Activated T-helper 1 cell treated with anti-CD3 and anti-CD28 coated beads, Interleukin-12 subunit alpha, Interleukin-12 subunit beta, Interleukin-2, Interleukin-4 antibody, amounts not matched to agents 30 ng/mL and 10 ng/mL and 1 ng/mL, durations not matched to agents 14 hours and 24 hours and 36 hours (primary cell): ENCODE measurements around the gene ZFHX3. TPM values are rescaled to one million over a fixed set of nuclear protein-coding genes. Genes with fewer than 3 reads are reported as not detected.

Experiments
- DNase-seq: peaks from one replicate; pipeline ENCODE4 v3.0.0; 2021; ENCODE audit warnings: low spot score
- H3K27ac Mint-ChIP-seq: one replicate; pipeline ENCODE4 v1.8.0; 2021; ENCODE audit warnings: mild to moderate bottlenecking, mixed read lengths
- H3K27me3 Mint-ChIP-seq: one replicate; pipeline ENCODE4 v1.8.0; 2022; ENCODE audit warnings: mild to moderate bottlenecking, moderate library complexity, mixed read lengths; ENCODE audit not compliant: insufficient read depth
- H3K36me3 Mint-ChIP-seq: one replicate; pipeline ENCODE4 v1.8.0; 2021; ENCODE audit warnings: low read depth, mixed read lengths
- H3K4me1 Mint-ChIP-seq: one replicate; pipeline ENCODE4 v1.8.0; 2021; ENCODE audit warnings: low read depth, mixed read lengths
- H3K4me3 Mint-ChIP-seq: one replicate; pipeline ENCODE4 v1.8.0; 2021; ENCODE audit warnings: mild to moderate bottlenecking, moderate library complexity, mixed read lengths
- H3K9me3 Mint-ChIP-seq: one replicate; pipeline ENCODE4 v1.8.0; 2021; ENCODE audit warnings: mixed read lengths
- intact Hi-C: fragments of 100-400 bp; cut with micrococcal nuclease; formaldehyde crosslinking; loops from one replicate; pipeline ENCODE4 v1.15.1; 2024
- total RNA-seq: library from RNA; stranded (reverse); gene quantifications from 2 replicates; pipeline ENCODE4 v1.2.3, GENCODE V29; 2022

Gene ZFHX3
- total RNA-seq, 1 donor from 2014 or later, result 0.34 TPM

DNA sequence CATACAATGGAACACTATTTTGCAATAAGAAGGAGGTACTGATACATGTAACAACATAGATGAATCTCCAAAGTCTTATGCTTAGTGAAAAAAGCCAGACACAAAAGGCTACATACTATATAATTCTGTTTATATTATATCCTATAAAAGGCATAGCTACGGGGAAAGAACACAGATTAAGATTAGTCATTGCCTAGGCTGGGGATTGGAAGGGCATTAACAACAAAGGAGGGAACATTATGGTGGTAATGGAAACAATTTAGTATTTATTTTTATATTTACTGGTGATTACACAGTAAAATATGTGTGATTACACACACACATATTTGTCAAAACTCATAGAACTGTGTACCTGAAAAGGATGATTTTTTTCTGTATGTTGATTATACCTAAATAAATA, 278.1 kb downstream of the ZFHX3 start:
- Mint-ChIP-seq H3K4me3 (no peak overlapping the region), H3K27ac (no peak overlapping the region), H3K36me3 (no peaks in the 10 kb centered on the region), H3K4me1 (no peaks in the 10 kb centered on the region), H3K27me3 (no peaks in the 10 kb centered on the region), H3K9me3 (peaks cover 5% of the 10 kb centered on the region)
- intact Hi-C loops, result no loop called here
- DNase-seq, result no peak

DNA sequence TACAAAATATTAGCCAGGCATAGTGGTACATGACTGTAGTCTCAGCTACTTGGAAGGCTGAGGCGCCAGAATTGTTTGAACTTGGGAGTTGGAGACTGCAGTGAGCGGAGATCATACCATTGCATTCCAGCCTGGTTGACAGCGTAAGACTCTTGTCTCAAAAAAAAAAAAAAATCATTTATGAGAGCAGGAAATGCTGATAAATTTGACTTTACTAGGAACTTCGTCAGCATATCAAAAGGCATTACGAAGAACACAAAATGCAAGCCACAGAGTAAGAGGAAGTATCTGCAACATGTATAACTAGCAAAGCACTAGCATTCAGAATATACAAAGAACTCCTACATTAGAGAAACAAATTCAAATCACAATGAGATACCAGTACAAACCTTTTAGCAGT, 279.3 kb downstream of the ZFHX3 start:
- DNase-seq, result no peak
- no peak overlapping the region for H3K4me3 Mint-ChIP-seq
- no peak overlapping the region for H3K27ac Mint-ChIP-seq
- H3K36me3 Mint-ChIP-seq, result no peaks in the 10 kb centered on the region
- intact Hi-C loops, result no loop called here
- H3K27me3 Mint-ChIP-seq, result no peaks in the 10 kb centered on the region
- peaks cover 5% of the 10 kb centered on the region for H3K9me3 Mint-ChIP-seq
- no peaks in the 10 kb centered on the region for H3K4me1 Mint-ChIP-seq

DNA sequence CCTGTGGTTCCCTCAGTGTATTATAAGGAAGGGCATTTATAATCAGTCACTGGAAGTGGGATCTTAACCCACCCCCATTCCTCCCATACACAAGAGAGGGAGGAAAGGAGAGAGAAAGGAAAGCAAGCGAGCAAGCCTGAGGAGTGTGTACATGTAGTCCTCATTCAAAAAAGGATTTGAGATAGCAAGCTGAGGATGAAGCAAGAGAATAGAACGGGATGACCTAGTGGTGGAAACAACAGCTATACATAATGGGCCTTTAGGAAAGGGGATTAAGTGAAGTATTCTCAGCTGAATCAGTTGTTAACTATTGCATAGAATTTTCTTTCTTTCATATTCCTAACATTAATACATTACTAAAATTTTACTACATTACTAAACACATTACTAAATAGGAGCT, 281.4 kb downstream of the ZFHX3 start:
- no peak overlapping the region for H3K27ac Mint-ChIP-seq
- intact Hi-C loops, result no loop called here
- no peak for DNase-seq

DNA sequence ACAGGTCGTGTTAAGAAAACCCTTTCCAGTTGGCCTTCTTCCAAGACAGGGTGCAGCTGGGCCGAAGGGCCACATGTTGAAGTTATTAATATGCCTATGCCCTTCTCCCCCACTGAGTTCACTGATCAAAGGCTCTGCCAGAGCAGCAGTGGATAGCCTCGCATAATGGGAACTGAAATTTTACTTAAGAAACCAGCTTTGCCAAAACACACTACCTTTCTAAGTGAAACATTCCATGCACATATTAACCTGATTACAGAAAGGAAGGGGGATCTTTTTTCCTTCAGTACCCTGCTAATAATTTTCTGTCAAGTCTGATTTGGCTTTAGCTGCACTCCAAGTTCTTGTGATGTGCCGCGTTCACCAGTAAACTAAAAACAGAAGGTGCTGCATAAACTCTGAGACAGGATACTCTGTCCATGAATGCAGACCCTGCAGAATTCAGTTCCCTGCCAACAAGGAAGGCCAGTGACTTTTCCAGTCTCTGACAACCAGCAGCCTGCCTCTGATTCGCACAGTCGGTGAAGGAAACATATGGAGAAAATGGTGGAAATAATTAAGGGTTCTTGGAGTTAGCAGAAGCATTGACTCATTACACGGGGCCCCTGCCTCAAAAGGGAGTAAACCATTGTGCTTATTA, 283.8 kb downstream of the ZFHX3 start:
- DNase-seq, result no peak
- H3K36me3 Mint-ChIP-seq, result no peaks in the 10 kb centered on the region
- H3K4me3 Mint-ChIP-seq, result no peak overlapping the region
- peaks cover 5% of the 10 kb centered on the region for H3K9me3 Mint-ChIP-seq
- no peaks in the 10 kb centered on the region for H3K4me1 Mint-ChIP-seq
- intact Hi-C loops, result no loop called here
- peaks cover 1% of the 10 kb centered on the region for H3K27me3 Mint-ChIP-seq
- H3K27ac Mint-ChIP-seq, result no peak overlapping the region

More for the DNA sequence above, 281.4 kb downstream of the ZFHX3 start:
- no peak overlapping the region for H3K4me3 Mint-ChIP-seq
- no peaks in the 10 kb centered on the region for H3K36me3 Mint-ChIP-seq
- no peaks in the 10 kb centered on the region for H3K4me1 Mint-ChIP-seq
- H3K9me3 Mint-ChIP-seq, result peaks cover 3% of the 10 kb centered on the region
- no peaks in the 10 kb centered on the region for H3K27me3 Mint-ChIP-seq

DNA sequence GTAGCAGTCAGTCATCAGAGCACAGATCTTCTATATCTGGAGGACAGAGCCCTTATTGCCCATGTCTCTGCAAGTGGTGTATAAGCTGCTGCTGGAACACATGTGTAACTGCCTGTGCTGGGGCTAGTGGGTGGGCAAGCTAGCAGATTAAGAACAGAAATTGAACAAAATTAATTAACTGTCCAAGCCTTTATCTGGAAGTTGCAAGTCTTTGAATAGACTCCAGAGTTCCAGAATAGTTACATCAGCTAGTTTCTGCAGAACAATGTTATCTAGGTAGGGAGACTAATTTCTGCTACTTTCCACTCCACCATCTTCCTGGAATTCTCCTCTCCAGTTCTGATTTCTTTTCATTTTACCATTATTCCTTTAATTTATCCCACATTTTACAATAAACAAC, 287.3 kb downstream of the ZFHX3 start:
- peaks cover 3% of the 10 kb centered on the region for H3K27me3 Mint-ChIP-seq
- peaks cover 15% of the 10 kb centered on the region for H3K9me3 Mint-ChIP-seq
- no peak overlapping the region for H3K27ac Mint-ChIP-seq
- DNase-seq, result no peak
- intact Hi-C loops, result no loop called here
- no peaks in the 10 kb centered on the region for H3K36me3 Mint-ChIP-seq
- no peaks in the 10 kb centered on the region for H3K4me1 Mint-ChIP-seq
- no peak overlapping the region for H3K4me3 Mint-ChIP-seq

DNA sequence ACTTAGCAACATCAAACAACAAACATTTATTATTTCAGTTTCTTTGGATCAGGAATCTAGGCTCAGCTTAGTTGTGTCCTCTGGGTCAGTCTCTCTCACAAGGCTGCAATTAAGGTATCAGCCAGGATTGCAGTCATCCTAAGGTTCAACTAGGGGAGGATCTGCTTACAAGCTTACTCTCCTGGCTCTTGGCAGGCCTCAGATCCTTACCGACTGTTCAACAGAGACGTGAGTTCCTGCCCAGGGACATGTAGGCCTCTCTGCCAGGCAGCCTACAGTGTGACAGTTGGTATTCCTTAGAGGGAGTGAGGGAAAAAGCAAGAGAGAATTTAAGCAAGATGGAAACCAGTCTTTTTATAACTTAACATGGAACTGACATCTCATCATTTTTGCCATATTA, 294.0 kb downstream of the ZFHX3 start:
- no peak for DNase-seq
- no peak overlapping the region for H3K27ac Mint-ChIP-seq
- peaks cover 1% of the 10 kb centered on the region for H3K27me3 Mint-ChIP-seq
- intact Hi-C loops, result no loop called here
- H3K4me3 Mint-ChIP-seq, result no peak overlapping the region
- peaks cover 8% of the 10 kb centered on the region for H3K9me3 Mint-ChIP-seq
- H3K4me1 Mint-ChIP-seq, result no peaks in the 10 kb centered on the region
- no peaks in the 10 kb centered on the region for H3K36me3 Mint-ChIP-seq

DNA sequence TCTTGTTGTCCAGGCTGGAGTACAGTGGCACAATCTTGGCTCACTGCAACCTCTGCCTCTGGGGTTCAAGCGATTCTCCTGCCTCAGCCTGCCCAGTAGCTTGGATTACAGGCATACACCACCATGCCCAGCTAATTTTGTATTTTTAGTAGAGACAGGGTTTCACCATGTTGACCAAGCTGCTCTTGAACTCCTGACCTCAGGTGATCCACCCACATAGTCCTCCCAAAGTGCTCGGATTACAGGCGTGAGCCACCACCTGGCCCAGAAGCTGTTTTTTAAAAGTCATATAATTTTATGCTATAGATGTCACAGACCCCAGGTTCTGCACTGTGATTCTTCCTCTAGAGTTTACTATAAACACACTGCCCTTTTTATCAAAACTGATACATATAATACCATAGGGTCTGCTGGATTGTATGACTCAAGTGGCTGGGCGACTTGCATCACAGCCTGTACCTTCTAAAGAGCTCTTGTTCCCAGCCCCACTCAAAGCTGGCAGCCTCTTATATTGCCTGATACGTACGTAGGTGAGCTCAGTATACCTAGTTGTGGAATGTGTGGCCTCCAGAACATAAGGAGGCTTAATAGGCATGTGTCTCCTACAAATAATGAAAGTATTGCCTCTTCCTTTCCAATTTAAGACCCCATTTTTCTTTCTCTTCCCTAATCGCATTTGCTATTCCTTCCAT, 295.8 kb downstream of the ZFHX3 start:
- Mint-ChIP-seq H3K27me3 (peaks cover 1% of the 10 kb centered on the region), H3K27ac (no peak overlapping the region), H3K9me3 (no peaks in the 10 kb centered on the region), H3K4me3 (no peak overlapping the region), H3K36me3 (no peaks in the 10 kb centered on the region), H3K4me1 (no peaks in the 10 kb centered on the region)
- no peak for DNase-seq
- intact Hi-C loops, result no loop called here

DNA sequence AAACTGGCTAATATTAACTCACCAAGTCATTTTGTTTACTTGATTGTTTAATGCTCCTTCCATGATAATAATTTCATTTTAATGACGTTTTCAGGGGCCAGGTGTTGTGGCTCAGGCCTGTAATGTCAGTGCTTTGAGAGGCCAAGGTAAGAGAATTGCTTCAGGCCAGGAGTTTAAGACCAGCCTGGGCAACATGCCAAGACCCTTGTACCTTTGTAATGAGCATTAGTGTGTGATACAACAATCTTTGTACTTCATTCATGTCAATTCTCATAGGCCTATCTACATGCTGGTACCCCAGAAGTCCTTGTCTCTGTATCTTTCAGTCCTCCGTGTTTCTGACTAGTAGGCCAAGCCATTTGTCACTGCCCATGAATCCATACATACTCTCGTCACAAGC, 296.9 kb downstream of the ZFHX3 start:
- DNase-seq, result no peak
- no peak overlapping the region for H3K27ac Mint-ChIP-seq
- H3K27me3 Mint-ChIP-seq, result peaks cover under 1% of the 10 kb centered on the region
- intact Hi-C loops, result no loop called here
- no peaks in the 10 kb centered on the region for H3K36me3 Mint-ChIP-seq
- H3K4me1 Mint-ChIP-seq, result no peaks in the 10 kb centered on the region
- H3K4me3 Mint-ChIP-seq, result no peak overlapping the region
- no peaks in the 10 kb centered on the region for H3K9me3 Mint-ChIP-seq

DNA sequence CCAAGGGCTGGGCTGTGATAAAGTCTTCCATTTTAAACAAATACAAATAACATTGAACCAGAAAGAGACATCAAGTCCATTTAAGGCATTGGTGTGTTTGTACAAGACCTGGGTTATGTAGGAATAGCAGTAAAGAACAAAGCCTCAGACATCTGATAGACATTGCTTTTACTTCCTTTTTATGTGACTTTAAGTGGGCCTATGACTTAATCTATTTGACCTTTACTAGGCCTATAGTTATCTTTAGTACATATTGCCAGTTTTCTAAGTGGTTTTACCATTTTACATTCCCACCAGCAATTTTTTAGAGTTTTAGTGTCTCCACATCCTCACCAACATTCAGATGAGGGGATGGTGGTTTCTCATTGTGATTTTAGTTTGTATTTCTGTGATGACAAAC, 298.8 kb downstream of the ZFHX3 start:
- no peak overlapping the region for H3K4me3 Mint-ChIP-seq
- no peaks in the 10 kb centered on the region for H3K36me3 Mint-ChIP-seq
- DNase-seq, result no peak

DNA sequence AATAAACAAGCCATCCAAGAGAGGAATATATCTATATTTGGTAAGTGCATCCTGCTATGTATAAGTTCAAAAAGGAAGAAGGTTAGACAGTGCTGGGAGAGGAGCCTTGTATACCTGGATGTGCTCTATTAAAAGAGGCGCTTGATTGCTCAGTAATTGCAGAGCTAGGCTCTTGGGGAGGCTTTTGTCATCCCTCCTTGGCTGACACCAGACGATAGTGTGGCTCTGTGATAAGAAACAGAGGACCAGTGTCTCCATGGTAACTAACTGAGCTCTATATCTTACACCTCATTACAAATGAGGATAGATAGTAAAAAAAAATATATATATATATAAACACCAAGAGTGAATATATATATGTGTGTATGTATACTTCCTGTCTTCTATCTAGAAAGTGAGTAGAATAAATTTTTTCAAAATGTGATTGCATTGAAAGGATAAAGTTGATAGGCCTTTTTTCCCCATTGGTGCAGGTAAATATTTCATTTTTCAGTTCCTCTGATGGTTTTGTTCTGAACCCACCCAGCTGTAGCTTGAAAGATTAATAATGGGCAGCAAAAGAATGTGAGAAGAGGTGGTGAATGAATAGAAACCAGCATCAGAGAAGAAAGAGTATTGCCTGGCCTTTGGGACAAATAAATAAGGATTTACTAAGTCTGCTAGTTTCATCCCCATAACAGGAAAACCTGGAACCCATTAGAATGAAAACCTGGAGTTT, 303.7 kb downstream of the ZFHX3 start:
- H3K27me3 Mint-ChIP-seq, result no peaks in the 10 kb centered on the region
- intact Hi-C loops, result loop anchor here (10.0 kb wide), 1 partner anchor 59 kb away; no protein-coding TSS in a partner anchor
- no peaks in the 10 kb centered on the region for H3K4me1 Mint-ChIP-seq
- H3K36me3 Mint-ChIP-seq, result no peaks in the 10 kb centered on the region
- no peak for DNase-seq
- no peaks in the 10 kb centered on the region for H3K9me3 Mint-ChIP-seq
- no peak overlapping the region for H3K27ac Mint-ChIP-seq
- H3K4me3 Mint-ChIP-seq, result no peak overlapping the region

More for the DNA sequence above, 298.8 kb downstream of the ZFHX3 start:
- Mint-ChIP-seq H3K4me1 (no peaks in the 10 kb centered on the region), H3K9me3 (no peaks in the 10 kb centered on the region), H3K27me3 (no peaks in the 10 kb centered on the region), H3K27ac (no peak overlapping the region)
- intact Hi-C loops, result loop anchor here (10.0 kb wide), 1 partner anchor 64 kb away; no protein-coding TSS in a partner anchor

DNA sequence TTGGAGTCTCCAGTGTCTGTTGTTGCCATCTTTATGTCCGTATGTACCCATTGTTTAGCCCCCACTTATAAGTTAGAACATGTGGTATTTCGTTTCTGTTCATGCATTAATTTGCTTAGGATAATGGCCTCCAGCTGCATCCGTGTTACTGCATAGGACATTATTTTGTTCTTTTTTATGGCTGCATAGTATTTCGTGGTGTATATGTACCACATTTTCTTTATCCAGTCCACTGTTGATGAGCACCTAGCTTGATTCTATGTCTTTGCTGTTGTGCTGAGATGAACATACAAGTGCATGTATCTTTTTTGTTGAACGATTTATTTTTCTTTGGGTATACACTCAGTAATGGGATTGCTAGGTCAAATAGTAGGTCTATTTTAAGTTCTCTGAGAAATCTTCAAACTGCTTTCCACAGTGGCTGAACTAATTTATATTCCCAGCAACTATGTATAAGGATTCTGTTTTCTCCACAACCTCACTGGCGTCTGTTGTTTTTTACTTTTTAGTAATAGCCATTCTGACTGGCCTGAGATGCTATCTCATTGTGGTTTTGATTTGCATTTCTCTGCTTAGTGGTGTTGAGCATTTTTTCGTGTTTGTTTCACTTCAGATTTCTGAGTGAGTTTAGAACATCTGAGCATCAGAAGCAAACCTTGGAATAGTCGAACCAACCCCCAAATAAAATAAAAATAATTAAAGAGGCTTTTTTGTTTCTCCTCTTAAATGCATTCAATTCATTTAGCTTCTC, 304.7 kb downstream of the ZFHX3 start:
- H3K27me3 Mint-ChIP-seq, result no peaks in the 10 kb centered on the region
- H3K36me3 Mint-ChIP-seq, result no peaks in the 10 kb centered on the region
- H3K4me1 Mint-ChIP-seq, result no peaks in the 10 kb centered on the region
- intact Hi-C loops, result loop anchor here (10.0 kb wide), 1 partner anchor 58 kb away; no protein-coding TSS in a partner anchor
- no peak overlapping the region for H3K27ac Mint-ChIP-seq
- H3K9me3 Mint-ChIP-seq, result no peaks in the 10 kb centered on the region
- no peak for DNase-seq
- H3K4me3 Mint-ChIP-seq, result no peak overlapping the region

DNA sequence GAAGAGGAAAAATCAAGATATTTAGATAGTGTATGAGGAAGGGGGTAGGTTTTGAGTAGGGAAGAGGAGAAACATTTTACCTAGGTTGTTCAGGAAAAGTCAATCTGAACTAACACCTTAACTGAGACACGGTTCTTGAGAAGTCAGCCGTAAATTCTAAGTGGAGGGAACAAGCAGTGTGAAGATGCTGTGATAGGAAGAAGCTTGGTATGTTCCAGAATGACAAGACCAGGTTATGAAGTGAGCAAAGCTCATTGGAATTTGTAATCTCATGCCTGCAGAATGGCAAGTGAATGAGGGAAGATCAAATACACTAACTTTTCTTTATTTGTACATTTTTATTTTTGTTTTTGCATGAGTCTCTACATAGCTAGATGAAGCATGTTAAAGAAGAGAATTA, 307.6 kb downstream of the ZFHX3 start:
- Mint-ChIP-seq H3K27ac (no peak overlapping the region), H3K4me3 (no peak overlapping the region), H3K36me3 (no peaks in the 10 kb centered on the region), H3K27me3 (no peaks in the 10 kb centered on the region), H3K4me1 (no peaks in the 10 kb centered on the region), H3K9me3 (no peaks in the 10 kb centered on the region)
- intact Hi-C loops, result loop anchor here (10.0 kb wide), 1 partner anchor 56 kb away; no protein-coding TSS in a partner anchor
- no peak for DNase-seq
